HEK293T (cell line): Measurements from ENCODE around the gene STAT4.

ENCODE experiments used
- ARNT ChIP-seq: fragments of 450-650 bp; IDR thresholded peaks from 2 replicates; pipeline ENCODE4 v1.6.1; 2017; ENCODE audit warnings: mild to moderate bottlenecking
- BHLHE40 ChIP-seq: fragments of 450-650 bp; IDR thresholded peaks from 2 replicates; pipeline ENCODE4 v1.6.1; 2016; ENCODE audit warnings: mild to moderate bottlenecking, moderate library complexity, borderline replicate concordance
- CTBP1 ChIP-seq: fragments of 450-650 bp; IDR thresholded peaks from 2 replicates; pipeline ENCODE4 v1.6.1; 2016; ENCODE audit warnings: borderline replicate concordance
- FOXM1 ChIP-seq: fragments of 450-650 bp; IDR thresholded peaks from 2 replicates; pipeline ENCODE4 v1.6.1; 2017; ENCODE audit warnings: mild to moderate bottlenecking, borderline replicate concordance
- LEF1 ChIP-seq: fragments of 450-650 bp; IDR thresholded peaks from 2 replicates; pipeline ENCODE4 v1.6.1; 2017; ENCODE audit warnings: mild to moderate bottlenecking, borderline replicate concordance
- PKNOX1 ChIP-seq: fragments of 450-650 bp; IDR thresholded peaks from 2 replicates; pipeline ENCODE4 v1.6.1; 2016

- TF ChIP-seq PKNOX1 = no peak
- TF ChIP-seq ARNT = no peak
- no peak for TF ChIP-seq CTBP1
- TF ChIP-seq FOXM1 = no peak
- no peak for TF ChIP-seq LEF1
- TF ChIP-seq BHLHE40 = no peak
Measured at GRCh38 chr2:191153716-191154115, 2.9 kb upstream of the STAT4 start.
